ENCODE measurements around the gene DNAJC3. TPM values are rescaled to one million over a fixed set of nuclear protein-coding genes. Genes with fewer than 3 reads are reported as not detected.
"Not testable (repeated sequence)": the region's sequence is repeated elsewhere in the genome, so short reads cannot be mapped to it uniquely, and the experiment has no call there.

The DNAJC3 gene
- total RNA-seq, 2 donors from 2014 or later = 62.4 to 63.5 TPM

GRCh38 chr13:95708391-95708774, 31.4 kb downstream of the DNAJC3 start:
- DNase-seq (ENCODE audit: low spot score) = no peak
- intact Hi-C loops (cut with DNase I) = no loop called here

- intact Hi-C loops (cut with DNase I) = no loop called here
- DNase-seq (ENCODE audit: low spot score) = no peak
These were observed 32.0 kb downstream of the DNAJC3 start for GRCh38 chr13:95708811-95709500.

DNA sequence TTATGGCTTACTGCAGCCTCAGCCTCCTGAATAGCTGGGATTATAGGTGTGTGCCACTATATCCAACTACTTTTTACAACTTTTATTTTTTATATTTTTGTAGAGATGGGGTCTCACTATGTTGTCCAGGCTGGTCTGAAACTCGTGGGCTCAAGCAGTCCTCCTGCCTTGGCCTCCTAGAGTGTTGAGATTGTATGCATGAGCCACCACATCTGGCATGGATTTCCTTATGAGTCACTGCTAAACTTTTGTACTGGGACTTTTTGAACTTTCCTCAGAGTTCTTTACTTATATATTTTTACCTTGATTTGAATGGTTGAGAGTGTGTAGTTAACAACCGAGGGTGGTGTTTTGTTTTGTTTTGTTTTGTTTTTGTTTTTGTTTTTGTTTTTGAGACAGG, 33.4 kb downstream of the DNAJC3 start:
- DNase-seq (ENCODE audit: low spot score) = no peak
- intact Hi-C loops (cut with DNase I) = no loop called here

DNA sequence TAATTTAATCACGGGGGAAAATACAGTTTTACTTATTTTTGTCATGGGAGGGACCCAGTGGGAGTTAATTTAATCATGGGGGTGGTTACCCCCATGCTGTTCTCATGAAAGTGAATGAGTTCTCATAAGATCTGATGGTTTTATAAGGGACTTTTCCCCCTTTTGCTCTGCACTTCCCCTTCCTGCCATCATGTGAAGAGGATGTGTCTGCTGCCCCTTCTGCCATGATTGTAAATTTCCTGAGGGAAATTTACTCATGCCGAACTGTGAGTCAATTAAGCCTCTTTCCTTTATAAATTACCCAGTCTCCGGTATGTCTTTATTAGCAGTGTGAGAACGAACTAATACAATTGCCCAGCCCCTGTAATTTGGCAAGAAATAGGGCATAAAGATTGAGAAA, 35.9 kb downstream of the DNAJC3 start:
- DNase-seq (ENCODE audit: low spot score); intact Hi-C loops (cut with DNase I): not testable (repeated sequence)

- DNase-seq (ENCODE audit: low spot score) = no peak
- intact Hi-C loops (cut with DNase I) = no loop called here
These were observed 36.7 kb downstream of the DNAJC3 start for GRCh38 chr13:95713651-95714050.

DNA sequence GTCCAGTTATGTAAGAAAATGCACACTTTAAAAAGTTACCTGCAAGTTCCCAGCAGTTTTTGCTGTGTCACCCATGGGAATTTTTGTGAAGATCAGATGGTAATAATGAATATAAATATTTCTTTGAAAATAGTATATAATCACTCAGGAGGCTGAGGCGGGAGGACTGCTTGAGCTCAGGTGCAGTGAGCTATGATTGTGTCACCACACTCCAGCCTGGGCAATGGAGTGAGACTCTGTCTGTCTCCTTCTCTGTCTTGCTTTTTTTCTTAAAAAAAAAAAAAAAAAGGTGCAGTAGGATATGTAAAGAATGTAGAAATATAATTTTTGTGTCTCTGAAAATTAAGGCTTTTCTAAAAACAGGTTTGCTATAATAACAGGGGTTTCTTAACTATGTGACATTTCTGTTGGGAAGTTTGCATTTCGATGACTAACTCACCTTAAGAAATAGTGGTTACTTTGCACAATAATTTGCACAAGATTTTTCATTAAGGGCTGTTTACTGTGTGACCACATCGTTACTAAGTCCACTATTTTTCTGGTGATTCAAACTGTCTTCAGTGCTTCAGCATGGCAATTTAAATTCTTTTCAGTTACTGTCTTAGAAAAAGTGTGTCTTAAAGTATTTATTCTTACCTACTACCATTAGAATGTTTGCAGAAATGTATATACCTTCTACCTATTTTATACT, 37.3 kb downstream of the DNAJC3 start:
- DNase-seq (ENCODE audit: low spot score) = no peak
- intact Hi-C loops (cut with DNase I) = no loop called here

- intact Hi-C loops (cut with DNase I) = no loop called here
- no peak for DNase-seq (ENCODE audit: low spot score)
These were observed 39.3 kb downstream of the DNAJC3 start for GRCh38 chr13:95716231-95716630.

DNA sequence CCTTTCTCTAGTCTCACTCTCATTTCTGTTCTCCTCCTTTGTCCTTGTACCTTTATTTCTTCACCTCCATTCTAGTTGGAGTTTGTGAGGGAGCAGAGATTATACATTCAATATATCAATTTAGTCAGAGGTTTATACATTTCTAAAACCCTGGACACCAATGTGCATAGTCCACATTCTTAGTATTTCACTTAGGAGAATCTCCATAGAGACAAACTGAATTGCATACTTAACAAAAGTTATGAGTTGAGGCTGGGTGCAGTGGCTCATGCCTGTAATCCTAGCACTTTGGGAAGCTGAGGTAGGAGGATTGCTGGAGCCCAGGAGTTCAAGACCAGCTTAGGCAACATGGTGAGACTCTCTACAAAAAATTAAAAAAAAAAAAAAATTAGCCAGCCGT, 45.3 kb downstream of the DNAJC3 start:
- DNase-seq (ENCODE audit: low spot score) = no peak
- intact Hi-C loops (cut with DNase I) = no loop called here

- intact Hi-C loops (cut with DNase I) = no loop called here
- no peak for DNase-seq (ENCODE audit: low spot score)
These were observed 46.5 kb downstream of the DNAJC3 start for GRCh38 chr13:95723438-95723837.

- intact Hi-C loops (cut with DNase I) = no loop called here
- no peak for DNase-seq (ENCODE audit: low spot score)
These were observed 47.3 kb downstream of the DNAJC3 start for GRCh38 chr13:95724252-95724651.

- intact Hi-C loops (cut with DNase I) = no loop called here
- no peak for DNase-seq (ENCODE audit: low spot score)
These were observed 49.9 kb downstream of the DNAJC3 start for GRCh38 chr13:95726876-95727275.

GRCh38 chr13:95728957-95729356, 52.0 kb downstream of the DNAJC3 start:
- intact Hi-C loops (cut with DNase I) = no loop called here
- no peak for DNase-seq (ENCODE audit: low spot score)

- intact Hi-C loops (cut with DNase I) = no loop called here
These were observed 57.2 kb downstream of the DNAJC3 start for GRCh38 chr13:95734124-95734523.

GRCh38 chr13:95740071-95740978, 63.4 kb downstream of the DNAJC3 start:
- intact Hi-C loops (cut with DNase I); DNase-seq (ENCODE audit: low spot score): not testable (repeated sequence)

More at GRCh38 chr13:95734124-95734523, 57.2 kb downstream of the DNAJC3 start:
- no peak for DNase-seq (ENCODE audit: low spot score)

- no peak for DNase-seq (ENCODE audit: low spot score)
- intact Hi-C loops (cut with DNase I) = no loop called here
These were observed 64.0 kb downstream of the DNAJC3 start for GRCh38 chr13:95740979-95741320.

GRCh38 chr13:95741584-95742563, 64.9 kb downstream of the DNAJC3 start:
- intact Hi-C loops (cut with DNase I) = no loop called here
- no peak for DNase-seq (ENCODE audit: low spot score)

GRCh38 chr13:95743192-95743591, 66.3 kb downstream of the DNAJC3 start:
- DNase-seq (ENCODE audit: low spot score) = no peak
- intact Hi-C loops (cut with DNase I) = no loop called here

DNA sequence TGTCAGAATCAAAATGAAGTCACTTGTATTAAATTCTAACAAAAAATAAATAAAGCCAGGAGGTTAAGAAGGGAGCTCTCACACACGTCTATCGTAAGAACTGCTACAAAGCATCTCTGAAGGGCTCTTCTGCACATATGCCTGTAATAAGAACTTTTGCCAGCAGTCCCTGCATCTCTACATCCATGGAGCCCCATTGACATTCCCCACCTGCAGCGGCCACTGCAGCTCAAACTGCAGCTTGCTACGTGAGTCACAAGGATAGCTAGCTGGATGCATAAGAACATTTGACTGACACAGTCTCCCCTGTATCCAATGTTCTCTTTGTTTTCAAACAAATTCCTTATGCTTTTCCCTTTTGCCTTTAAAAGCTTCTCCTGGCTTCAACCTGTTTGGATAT, 68.3 kb downstream of the DNAJC3 start:
- intact Hi-C loops (cut with DNase I) = no loop called here
- no peak for DNase-seq (ENCODE audit: low spot score)

- no peak for DNase-seq (ENCODE audit: low spot score)
- intact Hi-C loops (cut with DNase I) = no loop called here
These were observed 68.8 kb downstream of the DNAJC3 start for GRCh38 chr13:95745752-95746151.
